Stimulated activated CD8-positive, alpha-beta memory T cell treated with anti-CD3 and anti-CD28 coated beads, Interleukin-7, amount 100 ng/mL, for 24 hours (primary cell): ENCODE results near the gene RAB37.

Source experiments
- DNase-seq: peaks from one replicate; pipeline ENCODE4 v3.0.0-alpha.2; 2020; ENCODE audit warnings: low read depth

The RAB37 gene

GRCh38 chr17:74744714-74745547 is 7.9 kb downstream of the RAB37 start:
- peak; percentile 71 for DNase-seq

GRCh38 chr17:74745548-74746177 is 8.6 kb downstream of the RAB37 start:
- no peak for DNase-seq

DNA sequence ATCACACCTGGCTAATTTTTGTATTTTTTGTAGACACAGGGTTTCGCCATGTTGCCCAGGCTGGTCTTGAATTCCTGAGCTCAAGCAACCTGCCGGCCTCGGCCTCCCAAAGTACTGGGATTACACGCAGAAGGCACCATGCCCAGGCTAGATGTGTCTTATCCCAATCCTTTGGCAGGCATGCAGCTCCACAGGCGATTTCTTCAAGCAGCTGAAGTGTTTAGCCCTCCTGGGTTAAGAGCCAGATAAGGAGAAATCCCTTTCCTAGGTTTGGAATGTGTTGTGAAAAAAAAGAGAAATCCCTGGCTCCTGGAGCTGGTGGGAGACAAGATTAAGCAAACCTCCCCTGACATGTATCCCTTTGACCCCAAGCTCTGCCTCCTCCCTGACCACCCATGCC is 9.3 kb downstream of the RAB37 start:
- DNase-seq, result no peak

GRCh38 chr17:74746922-74747321 is 9.9 kb downstream of the RAB37 start:
- DNase-seq, result no peak

GRCh38 chr17:74748279-74748528 is 11.1 kb downstream of the RAB37 start:
- no peak for DNase-seq

DNA sequence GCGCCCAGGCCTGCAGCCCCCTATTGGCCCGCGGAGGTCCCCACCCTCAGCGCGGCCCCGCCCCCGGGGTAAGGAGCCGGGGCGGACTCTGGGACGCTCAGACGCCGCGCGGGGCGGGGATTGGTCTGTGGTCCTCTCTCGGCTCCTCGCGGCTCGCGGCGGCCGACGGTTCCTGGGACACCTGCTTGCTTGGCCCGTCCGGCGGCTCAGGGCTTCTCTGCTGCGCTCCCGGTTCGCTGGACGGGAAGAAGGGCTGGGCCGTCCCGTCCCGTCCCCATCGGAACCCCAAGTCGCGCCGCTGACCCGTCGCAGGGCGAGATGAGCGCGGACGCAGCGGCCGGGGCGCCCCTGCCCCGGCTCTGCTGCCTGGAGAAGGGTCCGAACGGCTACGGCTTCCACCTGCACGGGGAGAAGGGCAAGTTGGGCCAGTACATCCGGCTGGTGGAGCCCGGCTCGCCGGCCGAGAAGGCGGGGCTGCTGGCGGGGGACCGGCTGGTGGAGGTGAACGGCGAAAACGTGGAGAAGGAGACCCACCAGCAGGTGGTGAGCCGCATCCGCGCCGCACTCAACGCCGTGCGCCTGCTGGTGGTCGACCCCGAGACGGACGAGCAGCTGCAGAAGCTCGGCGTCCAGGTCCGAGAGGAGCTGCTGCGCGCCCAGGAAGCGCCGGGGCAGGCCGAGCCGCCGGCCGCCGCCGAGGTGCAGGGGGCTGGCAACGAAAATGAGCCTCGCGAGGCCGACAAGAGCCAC is 11.6 kb downstream of the RAB37 start, which contains the start of gene NHERF1:
NHERF1 (plus strand) TSS at position 100 of the 750 bp plus-strand sequence; CDS start at position 319, 219 bp downstream.
- peak; percentile 83 for DNase-seq

GRCh38 chr17:74749279-74750038 is 12.4 kb downstream of the RAB37 start:
- DNase-seq, result no peak

DNA sequence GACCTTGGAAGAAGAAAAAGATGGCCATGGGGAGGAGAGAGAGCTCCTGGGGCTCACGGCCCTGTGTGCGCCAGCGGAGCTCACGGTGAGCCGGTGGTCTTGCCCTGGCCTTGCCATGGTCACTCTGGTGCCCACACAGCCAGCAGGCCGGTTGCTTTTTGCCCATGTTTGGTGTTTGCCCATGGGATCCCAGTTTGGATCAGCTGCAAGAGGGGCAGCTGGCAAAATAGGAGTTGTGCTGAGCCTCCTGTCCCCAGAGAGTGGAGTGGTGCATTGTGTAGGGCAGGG is 12.9 kb downstream of the RAB37 start:
- DNase-seq, result no peak

- DNase-seq, result no peak
Measured at GRCh38 chr17:74750327-74751069, 13.4 kb downstream of the RAB37 start.

DNA sequence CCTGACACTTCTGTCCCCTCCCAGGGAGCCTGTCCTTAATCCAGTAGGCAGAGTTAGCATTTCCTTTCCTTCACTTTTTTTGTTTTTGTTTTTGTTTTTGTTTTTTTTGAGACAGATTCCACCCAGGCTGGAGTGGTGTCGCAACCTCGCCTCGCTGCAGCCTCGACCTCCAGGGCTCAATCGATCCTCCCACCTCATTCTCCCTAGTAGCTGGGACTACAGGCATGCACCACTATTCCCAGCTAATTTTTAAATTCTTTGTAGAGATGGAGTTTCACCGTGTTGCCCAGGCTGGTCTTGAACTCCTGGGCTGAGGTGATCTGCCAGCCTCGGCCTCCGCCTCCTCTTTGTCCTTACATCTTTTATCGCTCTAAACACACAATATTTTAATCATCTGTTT is 15.4 kb downstream of the RAB37 start:
- DNase-seq, result no peak

GRCh38 chr17:74752822-74753401 is 15.9 kb downstream of the RAB37 start:
- no peak for DNase-seq

DNA sequence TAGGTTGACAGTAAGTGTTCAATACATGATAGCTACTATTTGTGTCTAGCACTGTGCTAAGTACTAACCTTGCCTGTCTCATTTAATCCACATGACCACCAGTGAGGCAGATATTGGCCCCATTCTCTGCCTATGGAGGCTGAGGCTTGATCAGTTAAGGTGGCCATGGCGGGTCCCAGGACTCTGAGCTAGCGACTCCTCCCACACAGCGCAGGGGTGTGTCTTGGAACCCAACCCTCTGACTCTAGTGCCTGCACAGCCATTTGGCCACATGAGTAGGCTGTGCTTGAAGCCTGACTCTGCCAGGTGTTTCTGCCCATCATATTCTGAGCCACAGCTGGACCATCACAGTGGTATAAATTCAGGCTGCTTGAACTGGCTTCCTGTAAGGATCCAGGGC is 17.8 kb downstream of the RAB37 start:
- no peak for DNase-seq

DNA sequence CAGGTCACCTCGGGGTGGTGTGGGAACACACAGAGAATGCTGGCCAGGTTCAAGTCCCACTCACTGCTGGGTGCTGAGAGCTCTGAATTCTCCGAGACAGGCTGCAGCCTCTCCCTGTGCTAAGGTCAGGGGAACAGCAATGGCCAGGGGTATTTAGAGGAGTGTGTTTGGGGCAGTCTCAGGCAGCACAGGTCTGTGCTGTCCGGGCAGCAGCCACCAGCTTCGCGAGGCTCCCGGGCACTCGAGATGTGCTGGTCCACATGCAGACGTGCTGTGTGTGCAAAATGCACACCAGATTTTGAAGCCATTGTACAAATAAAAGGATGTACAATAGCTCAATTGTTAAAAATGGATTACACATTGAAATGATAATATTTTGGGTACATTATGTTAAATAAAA is 18.5 kb downstream of the RAB37 start:
- DNase-seq, result no peak

- no peak for DNase-seq
Measured at GRCh38 chr17:74756891-74757290, 19.8 kb downstream of the RAB37 start.

GRCh38 chr17:74757502-74757901 is 20.4 kb downstream of the RAB37 start:
- DNase-seq, result no peak

GRCh38 chr17:74757931-74758847 is 21.1 kb downstream of the RAB37 start:
- DNase-seq, result no peak

DNA sequence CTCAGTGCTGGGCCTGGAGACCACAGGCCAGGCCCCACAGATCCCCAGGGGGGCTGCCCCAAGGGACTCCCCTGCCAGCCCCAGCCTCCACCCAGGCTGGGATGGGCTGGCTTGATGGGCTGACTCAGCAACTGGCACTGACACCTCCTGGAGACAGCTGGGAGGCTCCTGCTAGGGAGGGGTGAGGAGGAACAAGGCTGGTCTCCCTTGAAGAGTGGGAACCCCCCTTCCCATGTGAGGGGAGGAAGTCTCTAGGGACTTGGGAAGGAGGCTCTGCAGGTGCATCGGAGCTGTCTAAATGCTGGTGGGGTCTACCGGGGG is 21.8 kb downstream of the RAB37 start:
- no peak for DNase-seq

DNA sequence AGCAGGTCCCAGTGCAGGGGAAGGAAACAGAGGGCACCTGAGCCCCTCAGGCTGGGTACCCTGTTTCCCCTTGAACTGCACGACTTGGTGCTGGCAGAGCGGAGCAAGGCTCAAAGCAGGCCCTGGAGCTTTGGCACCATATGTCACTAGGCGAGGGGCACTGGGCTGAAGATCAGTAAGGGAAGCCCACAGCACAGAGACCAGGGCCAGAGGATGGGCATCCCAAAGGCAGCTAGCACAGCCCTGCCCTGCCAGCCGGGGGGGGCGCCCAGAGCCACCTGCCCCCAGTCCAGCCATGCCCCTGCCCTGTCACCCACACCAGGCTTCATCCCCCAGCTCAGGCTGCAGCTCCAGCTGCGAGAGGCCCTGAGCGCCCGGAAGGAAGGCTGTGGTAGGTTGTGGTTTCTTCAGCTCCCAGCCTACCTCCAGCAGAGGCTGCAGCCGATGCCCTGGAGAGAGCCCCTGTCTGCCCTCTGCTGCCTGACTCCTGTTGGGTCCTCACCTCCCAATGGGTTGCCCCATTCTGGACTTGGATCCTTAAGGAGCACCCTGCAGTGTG is 22.3 kb downstream of the RAB37 start:
- DNase-seq, result no peak

DNA sequence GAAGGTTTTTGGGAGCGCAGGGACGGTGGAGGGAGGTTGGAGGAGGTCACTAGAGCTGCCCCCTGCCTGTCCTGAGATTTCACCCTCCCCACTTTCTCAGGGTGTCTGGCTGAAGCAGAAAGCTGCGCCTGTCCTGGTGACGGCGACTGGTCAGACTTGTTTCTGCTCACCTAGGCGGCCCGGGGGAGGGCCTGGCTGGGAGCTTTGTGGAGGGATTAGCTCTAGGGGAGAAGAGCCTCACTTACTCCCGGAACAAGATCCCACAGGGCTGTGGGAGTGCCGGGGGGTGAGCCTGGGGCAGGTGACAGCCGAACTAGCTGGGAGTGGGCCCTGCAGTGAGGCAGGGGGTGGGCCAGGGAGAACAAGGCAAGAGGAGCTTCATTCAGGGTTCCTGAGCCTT is 22.9 kb downstream of the RAB37 start:
- no peak for DNase-seq

GRCh38 chr17:74760404-74761105 is 23.5 kb downstream of the RAB37 start:
- DNase-seq, result no peak
